Fibroblast of pulmonary artery (primary cell): ENCODE data around the gene SLC38A9.

Experiments
- DNase-seq: peaks from one replicate; pipeline ENCODE4 v3.0.0-alpha.2; 2010; ENCODE audit warnings: low read depth
- H3K4me3 ChIP-seq: replicated peaks from 2 replicates; pipeline ENCODE4 v1.5.1; 2011; ENCODE audit warnings: low read depth, mild to moderate bottlenecking, control low read depth, low read length, moderate library complexity
- TF ChIP-seq, protein P1 (sequence below): IDR thresholded peaks from 2 replicates; pipeline ENCODE4 v1.5.1; 2011; ENCODE audit warnings: mild to moderate bottlenecking, control low read depth, low read length, inconsistent platforms; ENCODE audit errors: missing control alignments

Gene SLC38A9

GRCh38 chr5:55600497-55601203 lies 111.5 kb downstream of the SLC38A9 start:
- peak; percentile 85 for DNase-seq
- TF ChIP-seq, protein P1, sequence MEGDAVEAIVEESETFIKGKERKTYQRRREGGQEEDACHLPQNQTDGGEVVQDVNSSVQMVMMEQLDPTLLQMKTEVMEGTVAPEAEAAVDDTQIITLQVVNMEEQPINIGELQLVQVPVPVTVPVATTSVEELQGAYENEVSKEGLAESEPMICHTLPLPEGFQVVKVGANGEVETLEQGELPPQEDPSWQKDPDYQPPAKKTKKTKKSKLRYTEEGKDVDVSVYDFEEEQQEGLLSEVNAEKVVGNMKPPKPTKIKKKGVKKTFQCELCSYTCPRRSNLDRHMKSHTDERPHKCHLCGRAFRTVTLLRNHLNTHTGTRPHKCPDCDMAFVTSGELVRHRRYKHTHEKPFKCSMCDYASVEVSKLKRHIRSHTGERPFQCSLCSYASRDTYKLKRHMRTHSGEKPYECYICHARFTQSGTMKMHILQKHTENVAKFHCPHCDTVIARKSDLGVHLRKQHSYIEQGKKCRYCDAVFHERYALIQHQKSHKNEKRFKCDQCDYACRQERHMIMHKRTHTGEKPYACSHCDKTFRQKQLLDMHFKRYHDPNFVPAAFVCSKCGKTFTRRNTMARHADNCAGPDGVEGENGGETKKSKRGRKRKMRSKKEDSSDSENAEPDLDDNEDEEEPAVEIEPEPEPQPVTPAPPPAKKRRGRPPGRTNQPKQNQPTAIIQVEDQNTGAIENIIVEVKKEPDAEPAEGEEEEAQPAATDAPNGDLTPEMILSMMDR = no peak
- H3K4me3 ChIP-seq = peak overlapping the region; percentile 19

DNA sequence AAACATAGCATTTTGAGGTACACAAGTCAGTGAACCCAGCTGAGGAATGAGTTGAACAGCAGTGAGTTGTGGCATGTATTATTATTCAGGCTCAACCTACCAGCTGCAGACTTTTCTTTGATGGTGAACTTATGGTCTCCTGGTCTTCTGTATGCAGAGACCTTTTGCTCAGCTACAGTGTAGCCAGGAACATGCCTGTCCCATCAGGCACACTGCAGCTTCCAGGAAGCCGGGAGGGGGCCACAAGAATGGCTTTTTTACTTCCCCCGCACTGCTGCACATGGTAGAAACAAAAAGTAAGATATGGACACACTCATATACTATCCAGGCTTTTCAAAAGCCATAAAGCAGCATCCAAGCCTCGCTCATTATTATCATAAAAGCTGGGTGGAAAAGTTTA lies 112.0 kb downstream of the SLC38A9 start:
- DNase-seq = no peak
- H3K4me3 ChIP-seq = peak overlapping the region; percentile 2

GRCh38 chr5:55599148-55600050 lies 112.7 kb downstream of the SLC38A9 start:
- DNase-seq = peak; percentile 21
- no peak overlapping the region for H3K4me3 ChIP-seq
- TF ChIP-seq, protein P1 = no peak

More for the DNA sequence above, 112.0 kb downstream of the SLC38A9 start:
- TF ChIP-seq, protein P1 = no peak

- DNase-seq = peak; percentile 77
Measured at GRCh38 chr5:55597014-55597981, 114.8 kb downstream of the SLC38A9 start.

GRCh38 chr5:55594671-55595070 lies 117.5 kb downstream of the SLC38A9 start:
- H3K4me3 ChIP-seq = no peak overlapping the region
- TF ChIP-seq, protein P1 = no peak
- peak; percentile 98 for DNase-seq

More at GRCh38 chr5:55597014-55597981, 114.8 kb downstream of the SLC38A9 start:
- TF ChIP-seq, protein P1 = no peak
- H3K4me3 ChIP-seq = no peak overlapping the region

GRCh38 chr5:55593115-55593472 lies 119.0 kb downstream of the SLC38A9 start:
- no peak for DNase-seq
- no peak overlapping the region for H3K4me3 ChIP-seq
- TF ChIP-seq, protein P1 = no peak
